IMR-90 (cell line): ENCODE results near the gene HECTD1. TPM values are rescaled to one million over a fixed set of nuclear protein-coding genes. Genes with fewer than 3 reads are reported as not detected.

Experiments used
- ATAC-seq: fragments of 200-7000 bp; cut with Tn5 transposase; 2 replicates; pipeline ENCODE4 v1.9.1; 2020; ENCODE audit warnings: low read depth, mild to moderate bottlenecking, moderate library complexity
- BruUV-seq: library from RNA; stranded (reverse); fragments of 400-500 nt; replicated peaks from 2 replicates; lab custom pipeline; 2021; lab: Mats Ljungman, UMichigan
- CTCF ChIA-PET: fragments of 300-600 bp; formaldehyde crosslinking; extraction: SDS; loops from one replicate; lab custom pipeline; 2021; ENCODE audit warnings: antibody characterized with exemption; lab: Yijun Ruan, JAX
- POLR2A ChIA-PET: fragments of 300-600 bp; sonication (Branson Sonifier 250); formaldehyde crosslinking; loops from one replicate; lab custom pipeline; 2022; ENCODE audit warnings: antibody characterized with exemption; ENCODE audit not compliant: unreplicated experiment; lab: Charles Lee
- DNase-seq: peaks from one replicate; pipeline ENCODE4 v3.0.0; 2013
- H2AFZ ChIP-seq: replicated peaks from 2 replicates; pipeline ENCODE3; 2013; ENCODE audit warnings: low read length, mild to moderate bottlenecking; ENCODE audit not compliant: poor library complexity
- H2AK5ac ChIP-seq: 2 replicates; pipeline ENCODE4 v1.6.1; 2013; ENCODE audit warnings: low read depth, low read length, inconsistent platforms
- H2AK9ac ChIP-seq: replicated peaks from 2 replicates; pipeline ENCODE3; 2013; ENCODE audit warnings: mild to moderate bottlenecking, low read depth, low read length, moderate library complexity; ENCODE audit not compliant: poor library complexity
- H2BK120ac ChIP-seq: 2 replicates; pipeline ENCODE4 v1.6.1; 2013; ENCODE audit warnings: low read depth, low read length, inconsistent platforms
- H2BK15ac ChIP-seq: 3 replicates; pipeline ENCODE4 v1.6.1; 2013; ENCODE audit warnings: low read depth, low read length, inconsistent platforms
- H2BK20ac ChIP-seq: 2 replicates; pipeline ENCODE4 v1.6.1; 2013; ENCODE audit warnings: low read depth, mild to moderate bottlenecking, inconsistent platforms, low read length, moderate library complexity
- H2BK5ac ChIP-seq: 2 replicates; pipeline ENCODE4 v1.6.1; 2013; ENCODE audit warnings: mild to moderate bottlenecking, low read depth, low read length, inconsistent platforms; ENCODE audit not compliant: poor library complexity, severe bottlenecking
- H3K14ac ChIP-seq: replicated peaks from 2 replicates; pipeline ENCODE4 v1.6.1; 2013; ENCODE audit warnings: low read depth, low read length, inconsistent platforms
- H3K18ac ChIP-seq: 2 replicates; pipeline ENCODE4 v1.6.1; 2013; ENCODE audit warnings: low read depth, low read length, control low read depth
- H3K23ac ChIP-seq: 2 replicates; pipeline ENCODE4 v1.6.1; 2013; ENCODE audit warnings: low read depth, low read length, inconsistent platforms
- H3K27ac ChIP-seq: 2 replicates; pipeline ENCODE4 v1.5.1; 2013; ENCODE audit warnings: mild to moderate bottlenecking, control low read depth, low read length; ENCODE audit not compliant: insufficient read depth
- H3K27me3 ChIP-seq: 2 replicates; pipeline ENCODE4 v1.6.1; 2013; ENCODE audit warnings: low read length; ENCODE audit not compliant: control insufficient read depth, insufficient read depth
- H3K36me3 ChIP-seq: 2 replicates; pipeline ENCODE4 v1.6.1; 2013; ENCODE audit warnings: low read length, mixed read lengths; ENCODE audit not compliant: control insufficient read depth, insufficient read depth
- H3K4ac ChIP-seq: 2 replicates; pipeline ENCODE4 v1.6.1; 2013; ENCODE audit warnings: low read depth, low read length, inconsistent platforms
- H3K4me1 ChIP-seq: 2 replicates; pipeline ENCODE4 v1.6.1; 2013; ENCODE audit warnings: low read length, mixed read lengths; ENCODE audit not compliant: control insufficient read depth, insufficient read depth
- H3K4me2 ChIP-seq: 2 replicates; pipeline ENCODE4 v1.6.1; 2013; ENCODE audit warnings: low read depth, mild to moderate bottlenecking, control low read depth, low read length, moderate library complexity
- H3K4me3 ChIP-seq: 2 replicates; pipeline ENCODE4 v1.5.1; 2013; ENCODE audit warnings: low read depth, mild to moderate bottlenecking, control low read depth, low read length, moderate library complexity; ENCODE audit not compliant: insufficient read depth
- H3K56ac ChIP-seq: 2 replicates; pipeline ENCODE4 v1.6.1; 2013; ENCODE audit warnings: low read length, inconsistent platforms; ENCODE audit not compliant: insufficient read depth; ENCODE audit errors: extremely low read depth
- H3K79me1 ChIP-seq, 2 experiments: 2 replicates each; pipeline ENCODE4 v1.6.1; 2013; ENCODE audit warnings: low read length in 2 of 2, inconsistent platforms in 1 of 2, low read depth in 1 of 2
- H3K9ac ChIP-seq: 2 replicates; pipeline ENCODE4 v1.6.1; 2013; ENCODE audit warnings: low read depth, low read length, control low read depth
- H3K9me1 ChIP-seq: 2 replicates; pipeline ENCODE4 v1.6.1; 2013; ENCODE audit warnings: low read length, inconsistent platforms; ENCODE audit not compliant: insufficient read depth
- H3K9me3 ChIP-seq: 2 replicates; pipeline ENCODE4 v1.6.1; 2013; ENCODE audit warnings: low read length; ENCODE audit not compliant: control insufficient read depth, insufficient read depth
- H4K20me1 ChIP-seq: 2 replicates; pipeline ENCODE4 v1.6.1; 2013; ENCODE audit warnings: low read length, inconsistent platforms; ENCODE audit not compliant: insufficient read depth
- H4K5ac ChIP-seq: 2 replicates; pipeline ENCODE4 v1.6.1; 2013; ENCODE audit warnings: mild to moderate bottlenecking, low read depth, low read length, control low read depth
- H4K8ac ChIP-seq, 2 experiments: 2 replicates each; pipeline ENCODE4 v1.6.1; 2013; ENCODE audit warnings: low read depth in 2 of 2, low read length in 2 of 2, control low read depth in 1 of 2, inconsistent platforms in 1 of 2
- H4K91ac ChIP-seq: 2 replicates; pipeline ENCODE4 v1.6.1; 2013; ENCODE audit warnings: low read depth, low read length, inconsistent platforms; ENCODE audit not compliant: insufficient read depth
- BHLHE40 ChIP-seq: fragments of 150-350 bp; IDR thresholded peaks from 2 replicates; pipeline ENCODE4 v1.6.1; 2016; ENCODE audit warnings: mild to moderate bottlenecking, low read depth, low read length
- CEBPB ChIP-seq: IDR thresholded peaks from 2 replicates; pipeline ENCODE4 v1.6.1; 2012; ENCODE audit warnings: low read depth, low read length, improper control_type of control experiment
- FOS ChIP-seq: fragments of 150-350 bp; IDR thresholded peaks from 2 replicates; pipeline ENCODE4 v1.6.1; 2016; ENCODE audit warnings: low read depth, low read length
- MAZ ChIP-seq: IDR thresholded peaks from 2 replicates; pipeline ENCODE4 v1.6.1; 2012; ENCODE audit warnings: low read depth, mild to moderate bottlenecking, low read length, improper control_type of control experiment, moderate library complexity, borderline replicate concordance
- MXI1 ChIP-seq: IDR thresholded peaks from 2 replicates; pipeline ENCODE4 v1.6.1; 2012; ENCODE audit warnings: low read depth, mild to moderate bottlenecking, low read length, moderate library complexity, borderline replicate concordance
- RAD21 ChIP-seq: IDR thresholded peaks from 2 replicates; pipeline ENCODE4 v1.6.1; 2012; ENCODE audit warnings: low read length, improper control_type of control experiment
- RCOR1 ChIP-seq: IDR thresholded peaks from 2 replicates; pipeline ENCODE4 v1.6.1; 2012; ENCODE audit warnings: mild to moderate bottlenecking, low read length, improper control_type of control experiment; ENCODE audit not compliant: insufficient replicate concordance
- RFX5 ChIP-seq: IDR thresholded peaks from 2 replicates; pipeline ENCODE4 v1.8.0; 2012; ENCODE audit warnings: low read depth, mild to moderate bottlenecking, low read length, moderate library complexity
- WGBS, 2 experiments: methylation state at CpG; one replicate each; pipeline versions ENCODE4 v1.1.5 to v1.1.7; 2013; ENCODE audit warnings: missing lambda C conversion rate in 2 of 2; ENCODE audit not compliant: insufficient read length in 1 of 2; ENCODE audit errors: extremely low coverage in 2 of 2; 5-methylcytosine and 5-hydroxymethylcytosine counted together
- dilution Hi-C: fragments of 300-500 bp; cut with HindIII; formaldehyde crosslinking; loops from one replicate; pipeline ENCODE4 v1.14.3; 2018; ENCODE audit warnings: low sequenced_read_pairs; ENCODE audit not compliant: unreplicated experiment
- in situ Hi-C: fragments of 300-500 bp; cut with MboI; formaldehyde crosslinking; loops from 3 replicates; pipeline ENCODE4 v1.14.3; 2019; ENCODE audit warnings: low sequenced_read_pairs, inconsistent platforms, mixed read lengths
- intact Hi-C: fragments of 100-400 bp; cut with micrococcal nuclease; formaldehyde crosslinking; loops from 2 replicates; pipeline ENCODE4 v1.10.0; 2022
- polyA plus RNA-seq, 3 experiments: library from polyadenylated mRNA; depleted of rRNA; stranded (reverse); fragments of >200 nt; gene quantifications; 2 replicates each; pipeline ENCODE4 v1.2.3, GENCODE V29; 2012; ENCODE audit warnings: low replicate concordance in 1 of 3
- total RNA-seq: library from RNA; depleted of rRNA; stranded (reverse); fragments of >200 nt; gene quantifications from 2 replicates; pipeline ENCODE4 v1.2.3, GENCODE V29; 2012
- TF ChIP-seq, protein P1 (sequence below): fragments of 150-350 bp; IDR thresholded peaks from 2 replicates; pipeline ENCODE4 v1.6.1; 2017; ENCODE audit warnings: mild to moderate bottlenecking, antibody characterized with exemption, low read length, low read depth
- TF ChIP-seq, protein P2 (sequence below): fragments of 150-350 bp; IDR thresholded peaks from 2 replicates; pipeline ENCODE4 v1.6.1; 2016; ENCODE audit warnings: low read depth, mild to moderate bottlenecking, low read length, moderate library complexity, borderline replicate concordance
- TF ChIP-seq, protein P3 (sequence below): conservative IDR thresholded peaks from 2 replicates; pipeline ENCODE4 v1.5.1; 2012; ENCODE audit warnings: mild to moderate bottlenecking, low read depth, low read length, improper control_type of control experiment

Gene HECTD1
- total and polyA plus RNA-seq, 2 of the 4 experiments (the other 2 are of a cell fraction) = 48.5 to 228 TPM

DNA sequence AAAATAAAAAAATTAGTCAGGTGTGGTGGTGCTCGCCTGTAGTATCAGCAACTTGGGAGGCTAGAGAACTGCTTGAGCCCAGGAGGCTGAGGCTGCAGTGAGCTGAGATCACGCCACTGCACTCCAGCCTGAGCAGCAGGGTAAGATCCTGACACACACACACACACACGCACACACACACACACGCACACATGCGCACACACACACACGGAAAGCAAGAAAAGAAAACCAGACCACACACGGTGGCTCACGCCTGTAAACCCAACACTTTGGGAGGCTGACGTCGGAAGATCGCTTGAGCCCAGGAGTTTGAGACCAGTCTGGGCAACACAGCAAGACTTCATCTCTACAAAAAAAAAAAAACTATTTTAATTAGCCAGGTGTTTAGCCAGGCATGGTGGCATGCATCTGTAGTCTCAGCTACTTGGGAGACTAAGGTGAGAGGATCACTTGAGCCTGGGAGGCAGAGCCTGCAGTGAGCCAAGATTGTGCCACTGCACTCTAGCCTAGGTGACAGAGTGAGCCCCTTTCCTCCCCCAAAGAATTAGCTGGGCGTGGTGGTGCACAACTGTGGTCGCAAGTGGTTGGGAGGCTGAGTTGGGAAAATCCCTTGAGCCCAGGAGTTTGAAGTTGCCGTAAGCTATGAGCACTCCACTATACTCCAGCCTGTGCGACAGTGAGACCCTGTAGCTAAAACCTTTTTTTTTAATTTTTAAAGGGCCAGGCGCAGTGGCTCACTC lies 44.5 kb downstream of the HECTD1 start:
- CTCF ChIA-PET = no interaction called here
- 0 out of 2 replicates have a peak overlapping the region, but pooled peaks have one; percentile 35 for H2AK5ac ChIP-seq
- H4K20me1 ChIP-seq = no peaks in the 10 kb centered on the region; the same call in 1 of the 2 replicates
- no peak overlapping the region for H2BK20ac ChIP-seq
- peaks cover 13% of the 10 kb centered on the region for H3K4me1 ChIP-seq
- 100% methylated on average over 4 of the region's 16 CpGs; no CpG with 5 or more reads in 1 of the 2 experiments for WGBS, 2 experiments
- H3K4me2 ChIP-seq = no peak overlapping the region
- ATAC-seq (no peak), DNase-seq (no peak)
- no peak overlapping the region for H3K27ac ChIP-seq
- no TSS peak for BruUV-seq
- H2BK120ac ChIP-seq = no peak overlapping the region
- dilution Hi-C loops (no loop called here), in situ Hi-C loops (no loop called here), intact Hi-C loops (no loop called here)
- no peak overlapping the region for H2BK15ac ChIP-seq
- no peak overlapping the region for H3K23ac ChIP-seq
- no peak overlapping the region for H3K4ac ChIP-seq
- H3K79me1 ChIP-seq = peaks cover 23 to 71% of the 10 kb centered on the region in 2 experiments
- no peak overlapping the region for H4K91ac ChIP-seq
- H2BK5ac ChIP-seq = no peak overlapping the region
- peaks cover 21% of the 10 kb centered on the region for H3K9me1 ChIP-seq
- H3K18ac ChIP-seq = no peak overlapping the region
- H3K56ac ChIP-seq = no peak overlapping the region
- POLR2A ChIA-PET = no interaction called here
- no peak overlapping the region for H4K8ac ChIP-seq
- H3K36me3 ChIP-seq = peaks cover 22% of the 10 kb centered on the region
- no peak overlapping the region for H2AFZ ChIP-seq
- no peak overlapping the region for H3K4me3 ChIP-seq
- no peak overlapping the region; the same call in 1 of the 2 replicates for H4K5ac ChIP-seq
- H3K9me3 ChIP-seq = no peaks in the 10 kb centered on the region
- H2AK9ac ChIP-seq = no peak overlapping the region
- H3K9ac ChIP-seq = no peak overlapping the region; the same call in 1 of the 2 replicates
- TF ChIP-seq FOS = no peak
- TF ChIP-seq, protein P1, sequence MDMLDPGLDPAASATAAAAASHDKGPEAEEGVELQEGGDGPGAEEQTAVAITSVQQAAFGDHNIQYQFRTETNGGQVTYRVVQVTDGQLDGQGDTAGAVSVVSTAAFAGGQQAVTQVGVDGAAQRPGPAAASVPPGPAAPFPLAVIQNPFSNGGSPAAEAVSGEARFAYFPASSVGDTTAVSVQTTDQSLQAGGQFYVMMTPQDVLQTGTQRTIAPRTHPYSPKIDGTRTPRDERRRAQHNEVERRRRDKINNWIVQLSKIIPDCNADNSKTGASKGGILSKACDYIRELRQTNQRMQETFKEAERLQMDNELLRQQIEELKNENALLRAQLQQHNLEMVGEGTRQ = no peak
- TF ChIP-seq RCOR1 = no peak
- TF ChIP-seq MXI1 = no peak
- TF ChIP-seq MAZ = no peak
- TF ChIP-seq CEBPB = no peak
- no peak for TF ChIP-seq BHLHE40
- TF ChIP-seq, protein P2, sequence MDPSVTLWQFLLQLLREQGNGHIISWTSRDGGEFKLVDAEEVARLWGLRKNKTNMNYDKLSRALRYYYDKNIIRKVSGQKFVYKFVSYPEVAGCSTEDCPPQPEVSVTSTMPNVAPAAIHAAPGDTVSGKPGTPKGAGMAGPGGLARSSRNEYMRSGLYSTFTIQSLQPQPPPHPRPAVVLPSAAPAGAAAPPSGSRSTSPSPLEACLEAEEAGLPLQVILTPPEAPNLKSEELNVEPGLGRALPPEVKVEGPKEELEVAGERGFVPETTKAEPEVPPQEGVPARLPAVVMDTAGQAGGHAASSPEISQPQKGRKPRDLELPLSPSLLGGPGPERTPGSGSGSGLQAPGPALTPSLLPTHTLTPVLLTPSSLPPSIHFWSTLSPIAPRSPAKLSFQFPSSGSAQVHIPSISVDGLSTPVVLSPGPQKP = no peak
- no peak for TF ChIP-seq RAD21
- no peak for TF ChIP-seq RFX5
- TF ChIP-seq, protein P3, sequence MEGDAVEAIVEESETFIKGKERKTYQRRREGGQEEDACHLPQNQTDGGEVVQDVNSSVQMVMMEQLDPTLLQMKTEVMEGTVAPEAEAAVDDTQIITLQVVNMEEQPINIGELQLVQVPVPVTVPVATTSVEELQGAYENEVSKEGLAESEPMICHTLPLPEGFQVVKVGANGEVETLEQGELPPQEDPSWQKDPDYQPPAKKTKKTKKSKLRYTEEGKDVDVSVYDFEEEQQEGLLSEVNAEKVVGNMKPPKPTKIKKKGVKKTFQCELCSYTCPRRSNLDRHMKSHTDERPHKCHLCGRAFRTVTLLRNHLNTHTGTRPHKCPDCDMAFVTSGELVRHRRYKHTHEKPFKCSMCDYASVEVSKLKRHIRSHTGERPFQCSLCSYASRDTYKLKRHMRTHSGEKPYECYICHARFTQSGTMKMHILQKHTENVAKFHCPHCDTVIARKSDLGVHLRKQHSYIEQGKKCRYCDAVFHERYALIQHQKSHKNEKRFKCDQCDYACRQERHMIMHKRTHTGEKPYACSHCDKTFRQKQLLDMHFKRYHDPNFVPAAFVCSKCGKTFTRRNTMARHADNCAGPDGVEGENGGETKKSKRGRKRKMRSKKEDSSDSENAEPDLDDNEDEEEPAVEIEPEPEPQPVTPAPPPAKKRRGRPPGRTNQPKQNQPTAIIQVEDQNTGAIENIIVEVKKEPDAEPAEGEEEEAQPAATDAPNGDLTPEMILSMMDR = no peak
- no peaks in the 10 kb centered on the region for H3K27me3 ChIP-seq
- H3K14ac ChIP-seq = no peak overlapping the region
